ENCODE measurements around the gene FGGY.
"Not testable (repeated sequence)": the region's sequence is repeated elsewhere in the genome, so short reads cannot be mapped to it uniquely, and the experiment has no call there.

Gene FGGY

DNA sequence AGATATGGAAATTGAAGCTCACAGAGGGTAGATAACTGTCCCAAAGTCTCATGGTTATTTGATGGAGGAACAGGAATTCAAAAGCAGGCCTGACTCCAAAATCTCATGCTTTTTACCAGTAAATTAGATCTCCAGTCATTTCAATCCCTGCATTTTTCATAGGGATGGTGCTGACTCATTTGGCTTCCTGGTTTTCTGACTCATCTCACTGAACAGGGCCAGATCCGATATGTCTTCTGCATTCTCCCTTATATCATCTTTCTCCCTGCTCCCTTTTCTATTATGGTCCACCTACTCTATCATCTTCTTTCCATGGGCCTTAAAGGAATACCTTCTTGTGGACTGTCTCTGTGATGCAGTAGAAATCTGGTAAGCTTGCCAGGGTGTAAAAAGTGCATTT lies 187.2 kb downstream of the FGGY start:
- H3K36me3 ChIP-seq (ENCODE audit: insufficient read depth, low read length) = no peaks in the 10 kb centered on the region
- no peak for DNase-seq (ENCODE audit: low read depth, low spot score)
- TF ChIP-seq FOXP2 (optimal IDR thresholded peaks at IDR 0.05; ENCODE audit: control extremely low read depth, extremely low read length, insufficient read depth) (no peak), POLR2AphosphoS5 (IDR thresholded peaks at IDR 0.05; ENCODE audit: borderline replicate concordance, low read depth, low read length) (no peak), EZH2 (IDR thresholded peaks at IDR 0.05) (no peak)
- H3K4me3 ChIP-seq = no peak overlapping the region
- H3K27ac ChIP-seq = no peak overlapping the region
- H3K9me3 ChIP-seq (ENCODE audit: low read depth, low read length) = no peaks in the 10 kb centered on the region
- no peak overlapping the region for H3K9ac ChIP-seq (ENCODE audit: insufficient read length)

DNA sequence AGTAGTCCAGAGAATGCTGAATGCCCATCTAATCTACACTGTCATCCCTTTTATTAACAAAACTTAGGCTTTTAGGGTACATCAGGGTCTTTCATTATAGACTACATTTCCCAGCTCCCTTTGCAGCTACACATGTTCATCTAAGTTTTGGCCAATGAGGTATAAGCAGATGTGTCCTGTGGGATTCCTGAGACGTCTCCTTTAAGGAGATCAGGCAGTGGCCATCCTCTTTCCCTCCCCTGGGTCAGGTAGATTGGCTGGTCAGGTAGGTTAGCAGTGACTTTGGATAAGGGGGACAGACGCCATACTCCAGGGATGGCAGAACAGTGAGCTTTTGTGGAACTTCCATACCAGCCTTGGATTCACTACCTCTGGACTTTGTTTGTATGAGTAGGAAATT lies 188.3 kb downstream of the FGGY start:
- Histone ChIP-seq H3K4me3 (no peak overlapping the region), H3K27ac (no peak overlapping the region), H3K9me3 (ENCODE audit: low read depth, low read length) (no peaks in the 10 kb centered on the region), H3K36me3 (ENCODE audit: insufficient read depth, low read length) (no peaks in the 10 kb centered on the region), H3K9ac (ENCODE audit: insufficient read length) (no peak overlapping the region)
- TF ChIP-seq FOXP2 (optimal IDR thresholded peaks at IDR 0.05; ENCODE audit: control extremely low read depth, extremely low read length, insufficient read depth) = no peak
- no peak for TF ChIP-seq POLR2AphosphoS5 (IDR thresholded peaks at IDR 0.05; ENCODE audit: borderline replicate concordance, low read depth, low read length)
- no peak for TF ChIP-seq EZH2 (IDR thresholded peaks at IDR 0.05)
- no peak for DNase-seq (ENCODE audit: low read depth, low spot score)

DNA sequence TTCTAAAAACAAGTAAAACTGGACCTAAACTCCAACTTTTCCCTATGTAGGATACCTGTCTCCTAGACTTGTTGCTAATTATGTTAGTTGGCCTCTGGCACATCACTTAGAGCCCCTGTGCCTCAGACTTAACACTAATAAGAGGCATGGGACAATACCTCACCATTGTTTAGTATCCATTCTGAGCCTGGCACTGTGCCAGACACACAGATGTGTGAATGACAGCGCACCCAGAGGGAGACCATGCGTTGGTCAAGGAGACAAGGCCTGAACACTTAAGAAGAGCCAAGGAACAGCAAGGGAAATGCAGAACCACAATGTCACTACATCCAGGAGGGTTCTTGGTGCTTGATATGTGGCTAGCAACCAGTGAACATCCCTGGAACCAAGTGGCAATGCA lies 189.1 kb downstream of the FGGY start:
- H3K4me3 ChIP-seq = no peak overlapping the region
- H3K27ac ChIP-seq = no peak overlapping the region

DNA sequence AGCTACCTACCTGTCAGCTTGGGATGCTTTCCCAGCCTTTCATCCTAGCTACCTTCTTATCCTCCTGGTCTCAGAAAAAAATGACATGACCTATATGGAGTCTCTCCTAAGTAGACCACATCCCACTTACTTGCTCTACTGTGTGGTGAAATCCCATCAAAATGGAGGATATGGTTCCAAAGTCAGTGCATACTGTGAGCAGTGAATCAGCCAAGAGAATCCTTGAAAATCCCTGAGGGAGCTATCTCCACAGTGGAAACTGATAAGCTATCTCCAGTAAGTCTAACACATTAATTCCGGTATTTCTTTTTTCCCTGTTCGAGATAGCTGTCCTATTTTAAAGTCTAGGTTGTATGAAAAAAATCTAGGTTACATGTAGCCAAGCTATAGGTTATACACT lies 189.7 kb downstream of the FGGY start:
- H3K27ac ChIP-seq = no peak overlapping the region
- H3K9ac ChIP-seq (ENCODE audit: insufficient read length) = no peak overlapping the region
- DNase-seq (ENCODE audit: low read depth, low spot score) = no peak
- H3K4me3 ChIP-seq = no peak overlapping the region
- H3K36me3 ChIP-seq (ENCODE audit: insufficient read depth, low read length) = no peaks in the 10 kb centered on the region
- no peak for TF ChIP-seq EZH2 (IDR thresholded peaks at IDR 0.05)
- TF ChIP-seq FOXP2 (optimal IDR thresholded peaks at IDR 0.05; ENCODE audit: control extremely low read depth, extremely low read length, insufficient read depth) = no peak
- no peak for TF ChIP-seq POLR2AphosphoS5 (IDR thresholded peaks at IDR 0.05; ENCODE audit: borderline replicate concordance, low read depth, low read length)
- no peaks in the 10 kb centered on the region for H3K9me3 ChIP-seq (ENCODE audit: low read depth, low read length)

More for the DNA sequence above, 189.1 kb downstream of the FGGY start:
- H3K9me3 ChIP-seq (ENCODE audit: low read depth, low read length) = no peaks in the 10 kb centered on the region
- TF ChIP-seq EZH2 (IDR thresholded peaks at IDR 0.05) (no peak), FOXP2 (optimal IDR thresholded peaks at IDR 0.05; ENCODE audit: control extremely low read depth, extremely low read length, insufficient read depth) (no peak)
- H3K9ac ChIP-seq (ENCODE audit: insufficient read length) = no peak overlapping the region
- DNase-seq (ENCODE audit: low read depth, low spot score) = no peak
- H3K36me3 ChIP-seq (ENCODE audit: insufficient read depth, low read length) = no peaks in the 10 kb centered on the region

DNA sequence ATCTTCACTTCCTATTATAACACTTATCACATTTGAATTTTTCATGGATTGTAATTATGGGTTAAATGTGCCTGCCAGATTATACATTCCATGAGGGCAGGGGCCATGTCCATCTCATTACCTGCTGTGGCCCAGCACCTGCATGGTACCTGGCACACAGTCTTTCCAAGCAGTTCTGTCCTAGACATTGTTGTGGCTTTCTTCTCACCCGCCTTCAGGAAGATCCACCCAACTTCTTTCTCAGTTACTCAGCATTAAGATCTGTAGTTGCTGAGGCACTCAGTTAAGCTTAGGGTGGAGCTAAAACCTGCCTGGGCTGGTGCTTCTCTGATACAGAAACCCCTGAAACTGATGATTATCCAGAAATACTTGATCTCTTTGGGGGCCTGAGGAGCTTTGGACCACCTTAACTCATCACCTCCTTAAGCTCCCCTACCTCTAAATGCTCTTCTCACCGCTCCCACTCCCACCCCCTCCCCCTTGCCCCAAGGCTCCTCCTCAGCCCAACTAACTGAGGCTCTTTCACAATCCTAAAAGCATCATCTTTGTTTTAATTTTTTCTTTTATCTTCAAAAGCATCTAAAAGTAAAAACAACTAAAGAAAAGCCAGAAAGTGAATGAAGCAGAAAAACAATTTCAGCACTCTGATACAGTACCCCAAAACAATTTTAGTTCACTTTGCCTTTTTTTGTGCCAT lies 190.6 kb downstream of the FGGY start:
- no peak overlapping the region for H3K4me3 ChIP-seq
- DNase-seq (ENCODE audit: low read depth, low spot score) = no peak
- no peaks in the 10 kb centered on the region for H3K36me3 ChIP-seq (ENCODE audit: insufficient read depth, low read length)
- H3K27ac ChIP-seq = no peak overlapping the region
- TF ChIP-seq FOXP2 (optimal IDR thresholded peaks at IDR 0.05; ENCODE audit: control extremely low read depth, extremely low read length, insufficient read depth) (no peak), POLR2AphosphoS5 (IDR thresholded peaks at IDR 0.05; ENCODE audit: borderline replicate concordance, low read depth, low read length) (no peak), EZH2 (IDR thresholded peaks at IDR 0.05) (no peak)
- H3K9ac ChIP-seq (ENCODE audit: insufficient read length) = no peak overlapping the region
- no peaks in the 10 kb centered on the region for H3K9me3 ChIP-seq (ENCODE audit: low read depth, low read length)

DNA sequence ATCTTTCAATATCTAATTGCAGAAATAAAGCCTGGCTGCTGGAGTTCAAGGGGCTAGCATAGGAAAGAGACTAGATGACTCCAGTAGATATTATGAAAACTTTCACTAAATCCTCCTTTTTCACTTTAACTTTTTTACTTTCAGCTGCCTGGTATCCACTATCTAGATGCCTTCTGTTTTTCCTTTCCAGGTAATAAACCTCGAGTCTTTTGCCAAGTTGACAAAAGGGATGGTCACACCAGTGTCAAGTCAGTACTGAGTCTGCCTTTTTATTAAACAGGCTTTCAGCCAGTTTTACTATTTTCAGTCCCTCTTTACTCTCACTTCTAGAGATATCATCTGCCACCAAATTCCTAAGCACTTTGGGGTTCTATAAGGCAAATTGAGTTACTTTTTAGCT lies 195.6 kb downstream of the FGGY start:
- H3K9me3 ChIP-seq (ENCODE audit: low read depth, low read length) = no peaks in the 10 kb centered on the region
- no peak overlapping the region for H3K27ac ChIP-seq
- H3K4me3 ChIP-seq = no peak overlapping the region
- H3K36me3 ChIP-seq (ENCODE audit: insufficient read depth, low read length) = no peaks in the 10 kb centered on the region
- no peak for DNase-seq (ENCODE audit: low read depth, low spot score)
- H3K9ac ChIP-seq (ENCODE audit: insufficient read length) = no peak overlapping the region
- TF ChIP-seq EZH2 (IDR thresholded peaks at IDR 0.05) = no peak
- no peak for TF ChIP-seq POLR2AphosphoS5 (IDR thresholded peaks at IDR 0.05; ENCODE audit: borderline replicate concordance, low read depth, low read length)
- TF ChIP-seq FOXP2 (optimal IDR thresholded peaks at IDR 0.05; ENCODE audit: control extremely low read depth, extremely low read length, insufficient read depth) = no peak

DNA sequence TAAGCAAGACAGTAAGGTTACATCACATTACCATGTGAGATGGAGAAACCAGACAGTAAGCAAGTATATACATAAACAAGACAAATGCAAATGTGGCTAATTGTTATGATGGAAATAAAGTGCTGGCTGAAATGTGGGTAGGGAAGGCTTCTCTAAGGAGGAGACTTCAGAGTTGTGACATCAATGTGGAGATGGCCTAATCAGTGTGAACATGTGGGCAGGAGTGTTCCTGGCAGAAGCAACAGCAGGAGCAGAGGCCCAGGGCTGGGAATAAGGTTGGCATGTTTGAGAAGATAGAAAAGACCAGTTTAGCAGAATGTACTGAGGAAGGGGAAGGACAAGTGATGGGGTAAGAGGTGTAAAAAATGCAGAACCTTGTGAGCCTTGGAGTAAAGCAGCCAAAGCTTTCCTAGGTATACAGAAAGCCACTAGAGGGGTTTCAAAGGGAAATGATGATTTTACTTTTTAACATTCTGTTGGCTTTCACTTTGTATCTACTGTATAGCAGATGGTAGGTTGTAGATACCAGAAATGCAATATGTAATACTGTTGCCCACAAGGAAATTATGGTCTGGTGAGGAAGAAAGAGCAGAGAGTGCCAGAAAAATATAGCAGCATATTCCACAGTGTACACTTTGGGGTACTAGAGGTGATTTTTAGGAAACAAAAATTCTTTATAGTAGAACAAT lies 197.4 kb downstream of the FGGY start:
- no peaks in the 10 kb centered on the region for H3K9me3 ChIP-seq (ENCODE audit: low read depth, low read length)
- no peak overlapping the region for H3K27ac ChIP-seq
- no peak overlapping the region for H3K4me3 ChIP-seq
- no peak for TF ChIP-seq FOXP2 (optimal IDR thresholded peaks at IDR 0.05; ENCODE audit: control extremely low read depth, extremely low read length, insufficient read depth)
- no peak for TF ChIP-seq POLR2AphosphoS5 (IDR thresholded peaks at IDR 0.05; ENCODE audit: borderline replicate concordance, low read depth, low read length)
- TF ChIP-seq EZH2 (IDR thresholded peaks at IDR 0.05) = no peak
- no peak for DNase-seq (ENCODE audit: low read depth, low spot score)
- no peak overlapping the region for H3K9ac ChIP-seq (ENCODE audit: insufficient read length)
- H3K36me3 ChIP-seq (ENCODE audit: insufficient read depth, low read length) = no peaks in the 10 kb centered on the region

DNA sequence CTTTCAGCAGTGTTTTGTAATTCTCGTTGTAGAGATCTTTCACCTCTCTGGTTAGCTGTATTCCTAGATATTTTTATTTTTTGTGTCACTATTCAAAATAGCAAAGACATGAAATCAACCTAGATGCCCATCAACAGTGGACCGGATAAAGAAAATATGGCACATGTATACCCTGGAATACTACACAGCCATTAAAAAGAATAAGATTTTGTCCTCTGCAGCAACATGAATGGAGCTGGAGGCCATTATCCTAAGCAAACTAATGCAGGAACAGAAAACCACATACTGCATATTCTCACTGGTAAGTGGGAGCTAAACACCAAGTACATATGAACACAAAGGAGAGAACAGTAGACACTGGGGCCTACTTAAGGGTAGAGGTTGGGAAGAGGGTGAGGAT lies 199.3 kb downstream of the FGGY start:
- not testable (repeated sequence) for H3K36me3 ChIP-seq (ENCODE audit: insufficient read depth, low read length); DNase-seq (ENCODE audit: low read depth, low spot score); H3K27ac ChIP-seq; H3K9ac ChIP-seq (ENCODE audit: insufficient read length); H3K9me3 ChIP-seq (ENCODE audit: low read depth, low read length); H3K4me3 ChIP-seq

DNA sequence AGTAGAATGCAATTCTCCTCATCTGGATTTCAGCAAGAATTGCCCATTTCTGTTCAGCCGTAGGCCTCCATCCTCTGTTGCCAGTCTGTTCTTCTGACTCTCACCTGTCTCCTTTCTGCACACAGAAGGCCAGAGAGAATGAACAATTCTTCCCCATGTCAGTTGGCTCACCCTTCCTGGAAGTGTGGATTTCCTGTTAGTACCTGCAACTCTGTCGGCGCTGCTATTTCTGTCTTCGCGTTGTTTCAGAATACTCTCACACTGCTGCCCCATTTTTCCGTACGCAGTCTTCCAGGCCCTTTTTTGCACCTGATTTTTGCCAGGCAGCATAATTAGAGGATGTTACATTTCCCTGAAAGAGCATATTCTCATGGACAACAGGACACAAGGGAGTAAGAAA lies 200.7 kb downstream of the FGGY start:
- Histone ChIP-seq H3K27ac (no peak overlapping the region), H3K9me3 (ENCODE audit: low read depth, low read length) (no peaks in the 10 kb centered on the region), H3K4me3 (no peak overlapping the region), H3K36me3 (ENCODE audit: insufficient read depth, low read length) (no peaks in the 10 kb centered on the region), H3K9ac (ENCODE audit: insufficient read length) (no peak overlapping the region)
- TF ChIP-seq FOXP2 (optimal IDR thresholded peaks at IDR 0.05; ENCODE audit: control extremely low read depth, extremely low read length, insufficient read depth) (no peak), EZH2 (IDR thresholded peaks at IDR 0.05) (no peak), POLR2AphosphoS5 (IDR thresholded peaks at IDR 0.05; ENCODE audit: borderline replicate concordance, low read depth, low read length) (no peak)
- no peak for DNase-seq (ENCODE audit: low read depth, low spot score)
